Neuron (in vitro differentiated cells): ENCODE data around the gene PRR5L.

ENCODE experiments used
- H2AFZ ChIP-seq: one replicate; pipeline ENCODE4 v1.6.1; 2013; ENCODE audit warnings: low read depth, mild to moderate bottlenecking, inconsistent platforms, low read length, moderate library complexity
- H3K27me3 ChIP-seq: one replicate; pipeline ENCODE4 v1.6.1; 2013; ENCODE audit warnings: low read length; ENCODE audit not compliant: insufficient read depth
- H3K36me3 ChIP-seq: one replicate; pipeline ENCODE4 v1.6.1; 2013; ENCODE audit warnings: low read length; ENCODE audit not compliant: insufficient read depth
- H3K4me1 ChIP-seq: one replicate; pipeline ENCODE4 v1.6.1; 2013; ENCODE audit warnings: low read length; ENCODE audit not compliant: insufficient read depth
- H3K4me3 ChIP-seq: 2 replicates; pipeline ENCODE4 v1.5.1; 2013; ENCODE audit warnings: mild to moderate bottlenecking, low read length, moderate library complexity
- H3K9me3 ChIP-seq: one replicate; pipeline ENCODE4 v1.6.1; 2013; ENCODE audit warnings: low read length

Gene PRR5L

DNA sequence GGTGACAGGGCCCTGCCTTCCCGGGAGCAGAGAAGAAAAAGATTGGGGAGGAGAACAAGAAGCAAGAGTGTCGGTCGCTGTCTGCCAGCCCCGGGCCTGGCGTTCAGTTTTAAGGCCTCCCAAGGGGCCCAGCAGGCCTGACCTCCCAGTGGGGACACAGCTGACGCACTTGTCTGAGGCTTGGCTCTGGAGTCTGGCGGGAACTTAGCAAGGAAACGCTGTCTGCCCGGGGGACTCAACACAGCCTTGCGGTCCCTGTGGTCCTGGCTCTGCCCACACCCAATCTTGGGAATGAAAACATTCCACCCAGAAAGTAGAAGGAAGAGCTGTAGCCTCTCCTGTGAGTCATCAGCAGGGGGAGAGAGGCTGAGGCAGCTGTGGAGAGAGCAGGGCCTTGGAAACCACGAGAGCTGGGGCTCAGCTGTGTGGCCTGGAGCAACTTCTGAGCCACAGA is 159.6 kb downstream of the PRR5L start:
- H3K4me1 ChIP-seq = peaks cover 38% of the 10 kb centered on the region

GRCh38 chr11:36456156-36456555 is 160.1 kb downstream of the PRR5L start:
- Histone ChIP-seq H3K4me3 (no peak overlapping the region), H2AFZ (no peak overlapping the region), H3K27me3 (no peaks in the 10 kb centered on the region), H3K9me3 (no peaks in the 10 kb centered on the region), H3K36me3 (peaks cover 6% of the 10 kb centered on the region), H3K4me1 (peaks cover 38% of the 10 kb centered on the region)

More for the DNA sequence above, 159.6 kb downstream of the PRR5L start:
- Histone ChIP-seq H3K4me3 (no peak overlapping the region), H2AFZ (no peak overlapping the region), H3K36me3 (peaks cover 11% of the 10 kb centered on the region), H3K27me3 (no peaks in the 10 kb centered on the region), H3K9me3 (no peaks in the 10 kb centered on the region)

DNA sequence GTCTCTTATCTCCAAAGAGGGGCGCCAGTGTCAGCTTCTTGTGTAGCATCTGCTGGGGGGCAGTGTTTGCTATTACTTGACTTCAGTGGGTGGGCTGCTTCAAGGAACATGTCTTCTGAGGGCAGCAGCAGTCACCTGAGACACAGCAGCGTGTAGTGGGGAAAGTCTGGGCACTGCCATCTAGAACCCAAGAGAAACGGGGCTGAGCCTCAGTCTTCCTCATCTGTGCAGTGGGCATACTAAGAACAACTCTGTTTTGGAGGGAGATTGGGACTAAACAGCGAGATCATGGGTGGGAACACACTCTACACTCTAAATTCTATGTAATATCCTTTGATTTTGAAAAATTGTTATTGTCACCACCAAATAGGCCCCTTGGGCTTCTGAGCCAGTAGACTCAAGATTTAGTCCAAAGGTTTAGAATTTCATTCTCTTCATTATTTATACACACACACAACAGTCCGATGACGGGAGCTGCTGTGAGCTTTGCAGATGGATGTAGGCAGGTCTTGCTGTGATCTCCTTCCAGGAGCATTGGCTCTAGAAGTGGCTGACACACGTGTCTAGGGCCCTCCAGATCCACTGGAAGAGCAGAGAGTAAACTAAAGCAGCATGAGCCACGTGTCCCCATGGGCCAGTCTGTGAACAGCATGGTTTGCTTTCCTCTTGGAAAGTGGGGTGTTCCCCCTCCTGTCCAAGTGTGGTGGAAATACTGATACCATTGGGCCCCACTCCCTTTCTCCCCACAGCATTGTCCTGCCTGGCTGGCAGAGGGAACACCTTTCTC is 162.2 kb downstream of the PRR5L start:
- Histone ChIP-seq H2AFZ (no peak overlapping the region), H3K36me3 (peaks cover 3% of the 10 kb centered on the region), H3K9me3 (no peaks in the 10 kb centered on the region), H3K27me3 (no peaks in the 10 kb centered on the region), H3K4me3 (no peak overlapping the region), H3K4me1 (peaks cover 36% of the 10 kb centered on the region)

DNA sequence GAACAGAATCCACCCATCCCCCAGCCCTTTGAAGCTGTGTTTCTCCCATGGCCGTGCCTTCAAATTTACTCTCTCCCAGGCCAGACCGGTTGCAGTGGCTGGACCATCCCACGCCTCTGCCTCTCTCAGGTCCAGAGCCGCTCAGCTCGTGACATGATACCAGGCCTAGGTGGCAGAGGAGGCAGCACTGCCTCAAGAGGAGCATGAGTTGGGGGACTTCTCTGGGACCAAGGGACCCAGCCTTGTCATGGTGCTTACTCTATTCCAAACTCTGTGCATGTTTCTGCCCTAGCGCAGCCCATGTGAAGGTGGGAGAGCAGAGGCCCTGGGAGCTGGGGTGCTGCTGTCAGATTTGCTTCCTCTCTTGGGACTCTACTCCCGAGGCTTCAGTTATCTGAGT is 163.0 kb downstream of the PRR5L start:
- Histone ChIP-seq H3K4me1 (peaks cover 29% of the 10 kb centered on the region), H2AFZ (no peak overlapping the region), H3K27me3 (no peaks in the 10 kb centered on the region), H3K36me3 (peaks cover 3% of the 10 kb centered on the region), H3K4me3 (no peak overlapping the region), H3K9me3 (no peaks in the 10 kb centered on the region)

- Histone ChIP-seq H3K4me1 (peaks cover 19% of the 10 kb centered on the region), H2AFZ (no peak overlapping the region), H3K9me3 (no peaks in the 10 kb centered on the region), H3K36me3 (peaks cover 4% of the 10 kb centered on the region), H3K27me3 (no peaks in the 10 kb centered on the region), H3K4me3 (no peak overlapping the region)
Observed at GRCh38 chr11:36460220-36460619, 164.1 kb downstream of the PRR5L start.

DNA sequence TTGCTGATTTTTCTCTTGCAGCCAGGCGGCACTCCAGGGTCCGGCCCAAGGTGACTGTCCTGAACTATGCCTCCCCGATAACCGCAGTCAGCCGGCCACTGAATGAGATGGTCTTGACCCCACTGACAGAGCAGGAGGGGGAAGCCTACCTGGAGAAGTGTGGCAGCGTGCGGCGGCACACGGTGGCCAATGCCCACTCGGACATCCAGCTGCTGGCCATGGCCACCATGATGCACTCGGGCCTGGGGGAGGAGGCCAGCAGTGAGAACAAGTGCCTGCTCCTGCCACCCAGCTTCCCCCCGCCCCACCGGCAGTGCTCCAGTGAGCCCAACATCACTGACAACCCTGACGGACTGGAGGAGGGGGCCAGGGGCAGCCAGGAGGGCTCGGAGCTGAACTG is 166.2 kb downstream of the PRR5L start:
- no peak overlapping the region for H3K4me3 ChIP-seq
- H2AFZ ChIP-seq = no peak overlapping the region
- H3K9me3 ChIP-seq = peaks cover 2% of the 10 kb centered on the region
- peaks cover 4% of the 10 kb centered on the region for H3K4me1 ChIP-seq
- peaks cover 6% of the 10 kb centered on the region for H3K36me3 ChIP-seq
- no peaks in the 10 kb centered on the region for H3K27me3 ChIP-seq

- Histone ChIP-seq H3K9me3 (peaks cover 2% of the 10 kb centered on the region), H3K36me3 (peaks cover 6% of the 10 kb centered on the region), H2AFZ (no peak overlapping the region), H3K27me3 (no peaks in the 10 kb centered on the region), H3K4me1 (peaks cover 4% of the 10 kb centered on the region), H3K4me3 (no peak overlapping the region)
Observed at GRCh38 chr11:36463781-36464180, 167.7 kb downstream of the PRR5L start.

GRCh38 chr11:36464720-36465119 is 168.6 kb downstream of the PRR5L start:
- Histone ChIP-seq H3K27me3 (no peaks in the 10 kb centered on the region), H3K4me1 (peaks cover 4% of the 10 kb centered on the region), H2AFZ (no peak overlapping the region), H3K36me3 (peaks cover 6% of the 10 kb centered on the region), H3K4me3 (no peak overlapping the region), H3K9me3 (peaks cover 2% of the 10 kb centered on the region)

GRCh38 chr11:36465449-36466163 is 169.5 kb downstream of the PRR5L start:
- Histone ChIP-seq H3K27me3 (no peaks in the 10 kb centered on the region), H3K36me3 (peaks cover 6% of the 10 kb centered on the region), H3K4me3 (no peak overlapping the region), H3K9me3 (peaks cover 2% of the 10 kb centered on the region), H3K4me1 (no peaks in the 10 kb centered on the region), H2AFZ (no peak overlapping the region)

DNA sequence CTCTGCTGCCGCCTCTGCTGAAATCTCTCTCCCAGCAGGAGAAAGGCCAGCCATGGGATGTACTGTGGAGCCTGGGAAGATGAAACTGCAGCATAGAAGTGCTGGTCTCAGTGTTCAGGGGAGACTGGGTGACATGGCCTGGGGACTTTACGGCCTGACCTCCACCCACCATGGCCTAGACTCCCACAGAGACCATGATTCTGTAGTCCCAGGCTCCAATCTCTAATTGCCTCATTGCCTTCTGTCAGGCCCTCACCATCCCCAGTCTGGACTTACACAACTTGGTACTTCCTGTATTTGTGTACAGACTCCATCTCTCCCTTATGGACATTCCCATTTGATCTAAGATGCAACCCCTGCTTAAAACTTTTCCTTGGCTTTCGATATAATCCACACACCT is 170.9 kb downstream of the PRR5L start:
- H3K9me3 ChIP-seq = peaks cover 2% of the 10 kb centered on the region
- no peak overlapping the region for H2AFZ ChIP-seq
- peaks cover 6% of the 10 kb centered on the region for H3K36me3 ChIP-seq

GRCh38 chr11:36467916-36468315 is 171.8 kb downstream of the PRR5L start:
- Histone ChIP-seq H3K27me3 (no peaks in the 10 kb centered on the region), H3K9me3 (peaks cover 2% of the 10 kb centered on the region), H3K4me1 (no peaks in the 10 kb centered on the region), H3K4me3 (no peak overlapping the region), H2AFZ (no peak overlapping the region), H3K36me3 (peaks cover 4% of the 10 kb centered on the region)

More for the DNA sequence above, 170.9 kb downstream of the PRR5L start:
- Histone ChIP-seq H3K4me3 (no peak overlapping the region), H3K27me3 (no peaks in the 10 kb centered on the region), H3K4me1 (no peaks in the 10 kb centered on the region)

- H3K36me3 ChIP-seq = peaks cover 3% of the 10 kb centered on the region
- no peaks in the 10 kb centered on the region for H3K4me1 ChIP-seq
- H2AFZ ChIP-seq = no peak overlapping the region
- peaks cover 2% of the 10 kb centered on the region for H3K9me3 ChIP-seq
- no peak overlapping the region for H3K4me3 ChIP-seq
- H3K27me3 ChIP-seq = no peaks in the 10 kb centered on the region
Observed at GRCh38 chr11:36469063-36469462, 173.0 kb downstream of the PRR5L start.
